DMS114 treated with DMSO at 0.1 percent for 48 hours (cell line): ENCODE results near the gene DYNAP.

Experiments used
- DNase-seq: peaks from one replicate; lab custom pipeline; 2025; ENCODE audit not compliant: unreplicated experiment; lab: John Stamatoyannopoulos, UW

DYNAP gene

GRCh38 chr18:54590945-54591344 is at the start of gene DYNAP:
DYNAP (plus strand) TSS chr18:54591245; CDS start chr18:54591283, 38 bp downstream.
- no peak for DNase-seq

GRCh38 chr18:54551590-54551989 is 39.5 kb upstream of the DYNAP start:
- no peak for DNase-seq

DNA sequence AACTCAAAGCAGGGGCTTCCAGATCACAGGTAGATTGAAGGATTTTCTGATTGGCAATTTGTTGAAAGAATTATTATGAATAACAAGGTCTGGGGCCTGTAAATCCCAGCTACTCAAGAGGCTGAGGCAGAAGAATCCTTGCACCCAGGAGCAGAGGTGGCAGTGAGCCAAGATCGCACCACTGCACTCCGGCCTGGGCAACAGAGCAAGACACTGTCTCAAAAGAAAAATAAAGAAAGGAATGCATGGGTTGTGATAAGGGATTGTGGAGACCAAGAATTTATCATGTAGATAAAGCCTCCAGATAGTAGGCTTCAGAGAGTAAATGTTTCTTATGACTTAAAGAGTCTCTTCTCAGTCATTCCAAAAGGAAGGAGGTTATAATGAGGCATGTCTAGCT is 35.8 kb upstream of the DYNAP start:
- no peak for DNase-seq

DNA sequence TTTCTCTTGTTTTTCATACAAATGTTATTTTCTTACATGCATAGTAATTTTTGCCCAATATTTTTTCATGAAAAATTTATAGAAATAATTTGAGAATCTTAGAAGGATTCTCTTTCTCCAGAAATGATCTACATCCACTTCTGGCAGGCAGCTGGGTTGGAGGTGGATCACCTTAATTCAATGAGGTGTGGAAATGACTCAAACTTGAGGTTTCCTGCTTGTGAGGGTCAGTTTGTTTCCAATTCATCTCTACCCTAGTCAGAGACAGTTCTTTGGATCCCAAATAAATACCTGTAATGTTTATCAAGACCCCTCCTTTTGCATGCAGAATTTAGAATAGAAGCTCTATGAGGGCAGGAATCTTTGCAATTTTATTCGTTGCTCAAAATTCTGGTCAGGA is 35.0 kb upstream of the DYNAP start:
- DNase-seq: no peak

- DNase-seq: no peak
These were observed 33.1 kb upstream of the DYNAP start for GRCh38 chr18:54557958-54558357.

GRCh38 chr18:54558609-54559585 is 32.1 kb upstream of the DYNAP start:
- DNase-seq: no peak

- no peak for DNase-seq
These were observed 29.3 kb upstream of the DYNAP start for GRCh38 chr18:54561706-54562267.

GRCh38 chr18:54580202-54580729 is 10.8 kb upstream of the DYNAP start:
- DNase-seq: no peak

GRCh38 chr18:54584065-54584464 is 7.0 kb upstream of the DYNAP start:
- DNase-seq: no peak

DNA sequence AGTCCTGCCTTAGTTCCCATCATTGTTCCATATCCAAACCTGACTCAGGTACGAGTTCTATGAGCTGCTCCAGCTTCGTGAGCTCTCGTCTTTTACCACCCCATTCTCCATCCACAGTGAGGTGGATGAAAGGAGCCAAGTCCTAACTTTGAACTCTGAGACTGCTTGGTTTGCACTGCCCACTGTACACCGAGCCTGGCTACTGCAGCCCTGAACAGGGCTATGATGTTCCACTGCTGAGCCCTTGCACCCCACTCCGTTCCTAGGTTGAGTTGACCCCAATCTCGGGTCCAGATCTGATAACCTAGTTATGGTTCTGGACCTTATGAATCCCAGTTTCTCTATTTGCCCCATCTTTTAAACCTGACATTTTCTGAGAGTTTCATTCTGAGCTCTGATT is 5.3 kb upstream of the DYNAP start:
- DNase-seq: no peak

- no peak for DNase-seq
These were observed 13.2 kb downstream of the DYNAP start for GRCh38 chr18:54604211-54604610.

GRCh38 chr18:54606835-54607212 is 15.8 kb downstream of the DYNAP start:
- DNase-seq: no peak

DNA sequence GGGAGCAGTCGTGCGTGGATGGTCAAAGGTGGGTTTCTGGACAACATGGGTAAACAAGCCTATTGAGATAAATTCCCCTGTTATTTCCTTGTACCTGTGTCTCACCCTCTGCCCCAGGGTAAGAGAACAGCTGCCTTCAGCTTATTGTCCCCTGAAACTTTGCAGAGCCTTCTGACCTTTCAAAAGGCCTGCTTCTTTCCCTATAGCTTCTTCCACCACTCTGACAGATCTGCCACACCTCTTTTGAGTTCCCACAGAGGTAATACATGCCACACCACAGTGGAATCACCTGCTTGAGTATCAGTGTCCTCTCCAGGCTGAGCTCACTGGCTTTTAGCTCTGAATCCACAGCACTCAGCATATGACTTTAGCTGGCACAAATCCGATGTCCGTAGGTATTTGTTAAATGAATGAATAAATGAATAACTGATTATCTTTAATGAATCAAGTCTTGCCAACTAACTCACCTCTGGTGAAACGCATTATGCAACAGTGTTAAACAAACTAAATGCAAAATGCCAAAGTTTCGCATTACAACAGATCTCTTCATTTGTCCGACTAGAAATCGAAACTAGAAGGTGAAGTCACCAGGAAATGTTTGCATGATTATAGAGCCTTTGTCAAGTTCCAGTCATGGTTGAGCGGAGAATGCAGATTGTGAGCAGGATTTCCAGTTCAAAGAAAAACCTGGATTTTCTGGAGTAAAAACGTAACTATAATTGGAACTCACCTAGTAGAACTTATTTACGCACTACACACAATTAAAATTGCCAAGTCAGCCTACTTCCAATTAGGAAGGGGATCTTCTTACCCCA is 16.4 kb downstream of the DYNAP start:
- no peak for DNase-seq

DNA sequence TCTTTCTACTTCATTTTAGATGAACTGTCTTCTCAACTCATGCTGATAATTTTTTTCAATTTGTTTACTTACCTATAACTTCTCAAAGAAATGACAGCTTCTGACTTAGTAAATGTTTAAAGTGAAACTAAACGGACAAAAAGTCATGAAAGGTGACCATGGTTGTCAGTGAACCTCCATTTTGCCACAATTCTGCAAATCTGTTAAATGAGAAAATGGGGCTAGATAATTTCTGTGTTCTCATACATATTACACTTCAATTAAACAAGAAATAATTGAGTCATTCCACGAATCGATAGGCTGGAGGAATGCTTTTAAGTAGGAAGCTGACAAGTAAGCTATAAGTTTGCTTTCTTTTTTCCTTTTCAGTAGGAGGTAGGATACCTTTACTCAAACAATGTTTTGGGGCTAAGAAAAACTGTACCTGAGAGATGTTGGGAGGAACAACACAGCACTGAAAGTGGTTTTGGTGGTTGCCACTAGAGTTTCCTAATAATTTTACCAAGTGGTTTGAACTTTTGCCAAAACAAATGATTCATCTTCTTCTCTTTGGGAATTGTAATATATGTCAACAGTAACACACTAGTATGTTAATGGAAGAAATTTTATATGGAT is 17.1 kb downstream of the DYNAP start:
- no peak for DNase-seq

GRCh38 chr18:54611816-54612215 is 20.8 kb downstream of the DYNAP start:
- no peak for DNase-seq

DNA sequence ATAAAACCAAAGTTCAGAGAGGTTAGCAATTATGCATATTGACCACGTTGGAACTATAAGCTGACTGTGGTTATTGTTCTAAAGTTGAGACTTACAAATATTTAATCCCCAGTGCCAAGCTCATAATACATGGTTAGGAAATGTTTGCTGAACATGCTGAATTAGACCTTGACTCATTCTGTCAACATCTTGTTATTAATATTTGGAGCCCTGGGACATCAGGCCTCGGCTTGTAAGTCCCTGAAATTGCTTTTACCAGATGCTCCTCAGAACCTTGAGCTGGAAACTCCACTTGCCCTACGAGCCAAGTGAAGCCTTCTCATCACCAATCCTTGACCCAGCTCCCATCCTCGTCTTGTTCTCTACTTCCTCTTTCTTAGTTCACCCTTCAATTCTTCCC is 21.2 kb downstream of the DYNAP start:
- no peak for DNase-seq

DNA sequence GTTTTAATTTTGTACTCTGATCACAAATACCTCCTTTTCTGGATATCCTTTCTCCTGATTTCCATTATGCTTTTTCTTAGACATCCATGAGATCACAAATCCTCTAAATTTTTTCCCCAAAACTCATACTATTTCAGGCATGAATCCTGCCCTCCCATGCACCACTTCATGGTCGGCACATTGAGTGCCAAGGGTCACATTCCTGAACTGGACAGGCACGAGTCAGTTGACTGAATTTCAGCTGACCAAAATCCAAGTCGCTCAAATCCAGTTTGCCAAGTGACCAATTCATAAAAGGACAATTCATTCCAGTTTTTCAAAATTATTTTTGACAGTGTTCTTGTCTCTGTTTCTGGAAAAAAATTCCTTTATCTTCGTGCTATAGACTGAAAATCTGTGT is 22.1 kb downstream of the DYNAP start:
- no peak for DNase-seq

- DNase-seq: no peak
These were observed 25.3 kb downstream of the DYNAP start for GRCh38 chr18:54616220-54616848.

- DNase-seq: no peak
These were observed 31.0 kb downstream of the DYNAP start for GRCh38 chr18:54622084-54622483.

DNA sequence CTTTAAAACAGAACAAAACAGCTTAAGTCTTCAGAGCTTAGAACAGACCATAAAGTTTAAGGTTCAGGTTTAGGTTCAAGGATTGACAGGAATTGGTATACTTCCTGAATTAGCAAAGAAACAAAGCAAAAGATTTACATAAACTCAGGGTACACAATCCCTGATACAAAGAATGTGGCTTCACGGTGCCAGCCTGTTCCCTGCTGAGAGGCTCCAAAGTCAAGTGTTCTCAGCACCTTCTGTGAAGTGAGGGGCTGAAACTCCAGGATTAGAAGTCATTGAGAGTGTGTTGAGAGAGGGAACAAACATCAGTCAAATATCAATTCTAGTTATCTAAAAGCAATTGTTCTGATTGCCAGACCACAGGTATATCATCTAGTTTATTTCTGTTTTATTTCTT is 35.7 kb downstream of the DYNAP start:
- no peak for DNase-seq

GRCh38 chr18:54630963-54631362 is 39.9 kb downstream of the DYNAP start:
- no peak for DNase-seq
